ENCODE results near the gene ARHGEF18. TPM values are rescaled to one million over a fixed set of nuclear protein-coding genes. Genes with fewer than 3 reads are reported as not detected.

Gene ARHGEF18
- total and polyA plus RNA-seq, 2 experiments from 2014 or later, result 9.5 to 33.8 TPM

DNA sequence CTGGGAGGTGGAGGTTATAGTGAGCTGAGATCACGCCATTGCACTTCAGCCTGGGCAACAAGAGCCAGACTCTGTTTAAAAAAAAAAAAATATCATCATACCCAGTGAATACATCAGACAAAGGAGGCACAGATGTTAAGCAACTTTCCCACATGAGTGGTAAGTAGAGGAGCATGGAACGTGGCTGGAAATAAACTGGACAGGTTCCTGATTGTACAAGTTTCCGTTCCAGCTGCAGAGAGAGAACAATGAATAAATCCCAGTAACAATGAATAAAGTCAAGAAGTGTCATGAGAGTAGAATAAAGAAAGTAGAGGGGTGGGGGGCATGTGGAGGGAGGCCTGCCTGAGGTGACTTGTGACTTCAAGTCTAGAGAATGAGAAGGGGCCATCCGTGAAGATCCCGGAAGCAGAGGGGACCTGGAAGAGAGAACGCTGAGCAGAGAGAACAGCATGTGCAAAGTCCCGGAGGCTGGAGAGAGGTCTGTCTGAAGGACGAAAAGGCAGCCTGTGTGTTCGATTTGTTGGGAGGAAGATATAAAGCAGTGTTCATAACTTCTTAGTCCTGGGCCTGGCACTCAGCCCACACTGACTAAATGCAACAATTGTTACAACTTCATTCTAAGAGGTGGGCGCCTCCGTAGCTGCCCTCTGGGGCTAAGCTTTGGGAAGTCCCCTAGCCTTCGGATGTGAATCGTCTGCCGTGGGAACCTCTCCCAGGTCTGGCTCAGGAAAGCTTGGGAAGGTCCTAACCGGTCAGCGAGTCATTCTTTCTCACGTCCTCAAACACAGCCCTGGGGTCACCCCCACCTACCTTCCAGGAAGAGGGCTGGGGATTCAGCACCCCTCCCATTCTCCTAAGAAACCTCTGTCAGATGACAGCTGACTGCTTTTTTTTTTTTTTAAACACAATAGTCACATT lies 15.3 kb upstream of the ARHGEF18 start:
- WGBS, 2 experiments (ENCODE audit: low coverage in 1 of 2, low lambda C conversion rate in 2 of 2, missing lambda C conversion rate in 2 of 2), result 63 to 68% methylated on average over 17 of the region's 17 CpGs
- Histone ChIP-seq H3K4me1 (ENCODE audit: insufficient read depth) (no peaks in the 10 kb centered on the region), H3K4me3 (no peak overlapping the region), H3K9me3 (ENCODE audit: low read depth) (no peaks in the 10 kb centered on the region), H3K4me2 (ENCODE audit: unreplicated experiment) (no peak overlapping the region), H3F3A (ENCODE audit: insufficient read depth) (no peaks in the 10 kb centered on the region), H3K9me2 (ENCODE audit: insufficient read depth) (no peaks in the 10 kb centered on the region), H3K27me3 (replicated peaks; ENCODE audit: insufficient read depth) (peaks cover 5% of the 10 kb centered on the region), H3K27ac (no peak overlapping the region), H2AFZ (no peak overlapping the region), H4K20me1 (ENCODE audit: insufficient read depth) (no peaks in the 10 kb centered on the region), H3K79me2 (ENCODE audit: insufficient read depth) (no peaks in the 10 kb centered on the region), H3K9ac (no peak overlapping the region), H3K36me3 (ENCODE audit: low read depth) (no peaks in the 10 kb centered on the region)
- in situ Hi-C loops (cut with MboI), result loop anchor here (25.0 kb wide), 1 partner anchor 221 kb away; no protein-coding TSS in a partner anchor
- no peak for TF ChIP-seq EZH2 (IDR thresholded peaks at IDR 0.05; ENCODE audit: insufficient read depth, poor library complexity, severe bottlenecking)
- DNase-seq, result no peak

DNA sequence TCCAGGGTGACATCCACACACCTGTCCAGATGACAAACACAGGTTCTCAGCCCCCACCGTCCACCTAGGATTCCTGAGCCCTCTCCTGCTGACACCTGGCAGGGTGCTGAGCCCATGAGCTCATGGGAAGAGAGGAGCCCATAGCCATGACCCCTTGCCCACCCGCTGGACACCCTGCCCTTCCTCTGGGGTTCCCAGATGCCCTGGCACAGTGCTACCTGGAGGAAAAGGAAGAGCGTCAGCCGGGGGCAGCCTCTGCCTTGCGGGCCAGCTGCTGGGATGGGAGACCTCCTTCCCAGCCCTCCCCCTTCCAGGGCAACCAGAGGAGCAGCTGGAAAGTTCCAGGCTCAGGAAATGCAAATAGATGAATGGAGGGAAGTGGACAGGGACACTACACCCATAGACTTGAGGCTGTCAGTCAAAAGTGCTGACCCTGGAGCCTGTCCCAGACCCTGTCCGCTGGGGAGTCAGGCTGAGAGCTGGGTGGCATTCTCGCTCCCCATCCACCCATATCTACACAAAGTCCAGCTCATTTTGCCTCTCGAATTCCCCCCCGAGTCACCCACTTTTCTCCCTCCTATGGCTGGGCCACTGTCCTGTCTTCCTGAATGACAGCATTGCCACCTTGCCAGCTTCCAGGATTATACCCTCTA lies 12.3 kb upstream of the ARHGEF18 start:
- no peaks in the 10 kb centered on the region for H3K79me2 ChIP-seq (ENCODE audit: insufficient read depth)
- no peaks in the 10 kb centered on the region for H3K9me3 ChIP-seq (ENCODE audit: low read depth)
- no peaks in the 10 kb centered on the region for H4K20me1 ChIP-seq (ENCODE audit: insufficient read depth)
- WGBS, 2 experiments (ENCODE audit: low coverage in 1 of 2, low lambda C conversion rate in 2 of 2, missing lambda C conversion rate in 2 of 2), result 57 to 58% methylated on average over 9 of the region's 9 CpGs
- no peak overlapping the region for H3K9ac ChIP-seq
- no peak overlapping the region for H3K4me3 ChIP-seq
- peaks cover 5% of the 10 kb centered on the region for H3K27me3 ChIP-seq (replicated peaks; ENCODE audit: insufficient read depth)
- in situ Hi-C loops (cut with MboI), result loop anchor here (25.0 kb wide), 1 partner anchor 224 kb away; no protein-coding TSS in a partner anchor
- TF ChIP-seq EZH2phosphoT487 (IDR thresholded peaks at IDR 0.05; ENCODE audit: insufficient read depth, low read depth), result no peak
- H3K9me2 ChIP-seq (ENCODE audit: insufficient read depth), result no peaks in the 10 kb centered on the region
- H3K4me1 ChIP-seq (ENCODE audit: insufficient read depth), result no peaks in the 10 kb centered on the region
- H3K27ac ChIP-seq, result no peak overlapping the region
- no peak overlapping the region for H3K4me2 ChIP-seq (ENCODE audit: unreplicated experiment)
- no peaks in the 10 kb centered on the region for H3F3A ChIP-seq (ENCODE audit: insufficient read depth)
- H2AFZ ChIP-seq, result no peak overlapping the region
- no peak for DNase-seq
- H3K36me3 ChIP-seq (ENCODE audit: low read depth), result no peaks in the 10 kb centered on the region

GRCh38 chr19:7337380-7338194 lies 11.2 kb upstream of the ARHGEF18 start:
- 65 to 66% methylated on average over 12 of the region's 12 CpGs for WGBS, 2 experiments (ENCODE audit: low coverage in 1 of 2, low lambda C conversion rate in 2 of 2, missing lambda C conversion rate in 2 of 2)

More at GRCh38 chr19:7337380-7338194, 11.2 kb upstream of the ARHGEF18 start:
- H3K36me3 ChIP-seq (ENCODE audit: low read depth), result no peaks in the 10 kb centered on the region
- TF ChIP-seq EZH2 (IDR thresholded peaks at IDR 0.05; ENCODE audit: insufficient read depth, poor library complexity, severe bottlenecking) (no peak), EZH2phosphoT487 (IDR thresholded peaks at IDR 0.05; ENCODE audit: insufficient read depth, low read depth) (no peak)
- no peaks in the 10 kb centered on the region for H3F3A ChIP-seq (ENCODE audit: insufficient read depth)
- H3K9ac ChIP-seq, result no peak overlapping the region
- no peaks in the 10 kb centered on the region for H3K79me2 ChIP-seq (ENCODE audit: insufficient read depth)
- in situ Hi-C loops (cut with MboI), result loop anchor here (25.0 kb wide), 1 partner anchor 225 kb away; no protein-coding TSS in a partner anchor
- no peak overlapping the region for H2AFZ ChIP-seq
- H3K4me3 ChIP-seq, result no peak overlapping the region
- H3K4me2 ChIP-seq (ENCODE audit: unreplicated experiment), result no peak overlapping the region
- H3K9me2 ChIP-seq (ENCODE audit: insufficient read depth), result no peaks in the 10 kb centered on the region
- H3K27me3 ChIP-seq (replicated peaks; ENCODE audit: insufficient read depth), result peaks cover 5% of the 10 kb centered on the region
- H4K20me1 ChIP-seq (ENCODE audit: insufficient read depth), result no peaks in the 10 kb centered on the region
- H3K4me1 ChIP-seq (ENCODE audit: insufficient read depth), result no peaks in the 10 kb centered on the region
- H3K27ac ChIP-seq, result no peak overlapping the region
- no peak for DNase-seq
- no peaks in the 10 kb centered on the region for H3K9me3 ChIP-seq (ENCODE audit: low read depth)

Measured in GM23248 (cell line).